ACC112 (cell line): ENCODE results near the gene ARFRP1.
A peak's percentile ranks its signal among the peaks of the same experiment; 100 is the strongest.
"Not testable (repeated sequence)": the region's sequence is repeated elsewhere in the genome, so short reads cannot be mapped to it uniquely, and the experiment has no call there.

Experiments
- H2AFZ ChIP-seq: fragments of 200-600 bp; sonication (generic); one replicate; pipeline ENCODE4 v1.6.0; 2017; ENCODE audit warnings: antibody characterized with exemption, low read length; ENCODE audit not compliant: unreplicated experiment
- H3K27ac ChIP-seq: fragments of 200-600 bp; sonication (generic); 2 replicates; pipeline ENCODE4 v1.5.1; 2014; ENCODE audit warnings: low read depth, mild to moderate bottlenecking, antibody characterized with exemption, low read length, moderate library complexity
- H3K27me3 ChIP-seq: fragments of 200-600 bp; sonication (generic); 2 replicates; pipeline ENCODE4 v1.6.1; 2014; ENCODE audit warnings: mild to moderate bottlenecking, antibody characterized with exemption, low read length, moderate library complexity, mixed read lengths; ENCODE audit not compliant: insufficient read depth
- H3K36me3 ChIP-seq: fragments of 200-600 bp; sonication (generic); 2 replicates; pipeline ENCODE4 v1.6.1; 2016; ENCODE audit warnings: mild to moderate bottlenecking, antibody characterized with exemption, low read length, moderate library complexity, mixed read lengths; ENCODE audit not compliant: insufficient read depth
- H3K4me1 ChIP-seq: fragments of 200-600 bp; sonication (generic); one replicate; pipeline ENCODE4 v1.6.1; 2016; ENCODE audit warnings: low read length, mixed read lengths; ENCODE audit not compliant: insufficient read depth, unreplicated experiment, control insufficient read depth
- H3K4me3 ChIP-seq: fragments of 200-600 bp; sonication (generic); 2 replicates; pipeline ENCODE4 v1.5.1; 2014; ENCODE audit warnings: mild to moderate bottlenecking, low read depth, low read length
- H3K79me2 ChIP-seq: fragments of 200-600 bp; sonication (generic); one replicate; pipeline ENCODE4 v1.6.0; 2016; ENCODE audit warnings: low read length; ENCODE audit not compliant: control insufficient read depth, unreplicated experiment, insufficient read depth

The ARFRP1 gene

GRCh38 chr20:63730189-63730733 is 22.5 kb upstream of the ARFRP1 start:
- H3K27ac ChIP-seq, H3K4me3 ChIP-seq, H3K27me3 ChIP-seq, H3K4me1 ChIP-seq, H2AFZ ChIP-seq, H3K36me3 ChIP-seq: not testable (repeated sequence)
- peaks cover 13% of the 10 kb centered on the region for H3K79me2 ChIP-seq

GRCh38 chr20:63722967-63723622 is 15.3 kb upstream of the ARFRP1 start:
- H3K79me2 ChIP-seq, result peaks cover 27% of the 10 kb centered on the region
- H2AFZ ChIP-seq, result not testable (repeated sequence)
- H3K36me3 ChIP-seq, result peaks cover 29% of the 10 kb centered on the region

GRCh38 chr20:63718996-63719395 is 11.2 kb upstream of the ARFRP1 start:
- peaks cover 41% of the 10 kb centered on the region for H3K79me2 ChIP-seq
- H3K4me3 ChIP-seq, result no peak overlapping the region
- H3K27ac ChIP-seq, result no peak overlapping the region
- peaks cover 39% of the 10 kb centered on the region for H3K36me3 ChIP-seq
- H3K27me3 ChIP-seq, result no peaks in the 10 kb centered on the region
- H2AFZ ChIP-seq, result no peak overlapping the region
- H3K4me1 ChIP-seq, result no peaks in the 10 kb centered on the region

More at GRCh38 chr20:63722967-63723622, 15.3 kb upstream of the ARFRP1 start:
- H3K27ac ChIP-seq, H3K4me1 ChIP-seq, H3K4me3 ChIP-seq, H3K27me3 ChIP-seq: not testable (repeated sequence)

- Histone ChIP-seq H3K4me3 (no peak overlapping the region), H3K79me2 (peaks cover 59% of the 10 kb centered on the region), H3K36me3 (peaks cover 55% of the 10 kb centered on the region), H3K4me1 (no peaks in the 10 kb centered on the region), H2AFZ (no peak overlapping the region), H3K27ac (no peak overlapping the region), H3K27me3 (no peaks in the 10 kb centered on the region)
Measured at GRCh38 chr20:63714858-63715257, 7.1 kb upstream of the ARFRP1 start.

- Histone ChIP-seq H3K36me3 (peaks cover 39% of the 10 kb centered on the region), H3K4me3 (no peak overlapping the region), H3K27me3 (no peaks in the 10 kb centered on the region), H2AFZ (no peak overlapping the region), H3K4me1 (peaks cover 7% of the 10 kb centered on the region), H3K79me2 (peaks cover 71% of the 10 kb centered on the region), H3K27ac (no peak overlapping the region)
Measured at GRCh38 chr20:63712191-63712590, 4.4 kb upstream of the ARFRP1 start.

GRCh38 chr20:63711085-63711645 is 3.4 kb upstream of the ARFRP1 start:
- H3K27ac ChIP-seq, result no peak overlapping the region

GRCh38 chr20:63709149-63709527 is 1.4 kb upstream of the ARFRP1 start:
- Histone ChIP-seq H3K79me2 (peaks cover 77% of the 10 kb centered on the region), H3K27ac (no peak overlapping the region), H3K27me3 (no peaks in the 10 kb centered on the region), H2AFZ (no peak overlapping the region), H3K4me1 (peaks cover 23% of the 10 kb centered on the region), H3K36me3 (peaks cover 28% of the 10 kb centered on the region), H3K4me3 (peak overlapping the region; percentile 85)

More at GRCh38 chr20:63711085-63711645, 3.4 kb upstream of the ARFRP1 start:
- H3K27me3 ChIP-seq, result no peaks in the 10 kb centered on the region
- H3K79me2 ChIP-seq, result peaks cover 73% of the 10 kb centered on the region
- H3K4me3 ChIP-seq, result no peak overlapping the region
- H2AFZ ChIP-seq, result no peak overlapping the region
- peaks cover 13% of the 10 kb centered on the region for H3K4me1 ChIP-seq
- peaks cover 39% of the 10 kb centered on the region for H3K36me3 ChIP-seq

- Histone ChIP-seq H2AFZ (peak overlapping the region; percentile 66), H3K36me3 (peaks cover 25% of the 10 kb centered on the region), H3K79me2 (peaks cover 75% of the 10 kb centered on the region), H3K27me3 (no peaks in the 10 kb centered on the region), H3K27ac (no peak overlapping the region), H3K4me3 (peak overlapping the region; percentile 85), H3K4me1 (peaks cover 23% of the 10 kb centered on the region)
Measured at GRCh38 chr20:63708301-63709148, 749 bp upstream of the ARFRP1 start.

GRCh38 chr20:63706852-63707557 is 771 bp downstream of the ARFRP1 start:
- Histone ChIP-seq H2AFZ (peak overlapping the region; percentile 59), H3K27me3 (no peaks in the 10 kb centered on the region), H3K4me1 (peaks cover 23% of the 10 kb centered on the region), H3K79me2 (peaks cover 66% of the 10 kb centered on the region), H3K4me3 (peak overlapping the region; percentile 85), H3K36me3 (peaks cover 15% of the 10 kb centered on the region), H3K27ac (peak overlapping the region; percentile 60)

- peaks cover 7% of the 10 kb centered on the region for H3K36me3 ChIP-seq
- H3K79me2 ChIP-seq, result peaks cover 58% of the 10 kb centered on the region
Measured at GRCh38 chr20:63706027-63706695, 1.6 kb downstream of the ARFRP1 start.

More at GRCh38 chr20:63706027-63706695, 1.6 kb downstream of the ARFRP1 start:
- H3K4me3 ChIP-seq, result peak overlapping the region; percentile 85
- H3K27me3 ChIP-seq, result no peaks in the 10 kb centered on the region
- H2AFZ ChIP-seq, result no peak overlapping the region
- H3K27ac ChIP-seq, result peak overlapping the region; percentile 60; the same call in 1 of the 2 replicates
- H3K4me1 ChIP-seq, result peaks cover 23% of the 10 kb centered on the region
